ENCODE data around the gene TFR2. TPM values are rescaled to one million over a fixed set of nuclear protein-coding genes. Genes with fewer than 3 reads are reported as not detected.

TFR2 gene
- total RNA-seq: 10 to 100 TPM; 30.8 to 39.4 TPM

- peaks cover 4% of the 10 kb centered on the region for H3K27me3 Mint-ChIP-seq
- H3K27ac Mint-ChIP-seq: no peak within 1 kb of the TSS
- no peak for ATAC-seq (replicated peaks)
- peaks cover 4% of the 10 kb centered on the region for H3K36me3 Mint-ChIP-seq (ENCODE audit: low read depth)
- H3K4me3 Mint-ChIP-seq: no peak within 1 kb of the TSS
- no peaks in the 10 kb centered on the region for H3K9me3 Mint-ChIP-seq
- H3K4me1 Mint-ChIP-seq: no peaks in the 10 kb centered on the region
Measured at GRCh38 chr7:100641463-100641859, at the start of gene TFR2. TFR2 (minus strand) TSS chr7:100641552; CDS start chr7:100641509, 43 bp downstream.

- H3K27me3 Mint-ChIP-seq: no peaks in the 10 kb centered on the region
- ATAC-seq (replicated peaks): no peak
- peaks cover 73% of the 10 kb centered on the region for H3K36me3 Mint-ChIP-seq (ENCODE audit: low read depth)
- H3K4me3 Mint-ChIP-seq: no peak overlapping the region
- no peaks in the 10 kb centered on the region for H3K9me3 Mint-ChIP-seq
- H3K27ac Mint-ChIP-seq: peak overlapping the region; percentile 63
- peaks cover 17% of the 10 kb centered on the region for H3K4me1 Mint-ChIP-seq
Measured at GRCh38 chr7:100689230-100690135, 48.1 kb upstream of the TFR2 start.

- Mint-ChIP-seq H3K27ac (peak overlapping the region; percentile 63), H3K36me3 (ENCODE audit: low read depth) (peaks cover 76% of the 10 kb centered on the region), H3K4me3 (no peak overlapping the region), H3K4me1 (peaks cover 17% of the 10 kb centered on the region), H3K9me3 (no peaks in the 10 kb centered on the region), H3K27me3 (no peaks in the 10 kb centered on the region)
- no peak for ATAC-seq (replicated peaks)
Measured at GRCh38 chr7:100688326-100688860, 47.0 kb upstream of the TFR2 start.

DNA sequence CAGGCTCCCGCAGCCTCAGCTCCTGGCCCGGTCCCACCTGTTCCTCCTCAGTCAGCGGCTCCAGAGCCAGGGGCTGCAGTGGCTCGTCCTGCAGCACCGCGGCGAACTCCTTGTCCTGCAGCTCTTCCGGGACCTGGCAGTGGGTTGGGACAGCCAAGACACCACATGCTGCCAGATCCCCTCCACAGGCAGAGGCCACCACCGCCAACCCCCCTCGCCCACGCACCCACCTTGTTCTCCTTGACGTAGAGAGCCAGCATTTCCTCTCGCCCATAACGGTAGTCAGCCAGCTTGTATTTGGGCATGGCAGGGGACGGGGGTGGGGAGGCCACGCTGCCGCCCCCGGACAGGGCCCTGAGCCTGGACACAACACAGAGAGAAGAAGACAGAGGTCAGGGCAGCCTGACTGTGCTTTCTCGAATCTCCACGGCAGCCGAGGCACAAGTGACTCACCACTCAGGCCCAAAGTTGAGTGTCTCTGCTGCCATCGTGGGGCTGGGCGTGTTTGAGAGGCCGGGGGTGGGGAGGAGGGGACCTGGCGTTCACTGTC, 46.5 kb upstream of the TFR2 start:
- peaks cover 14% of the 10 kb centered on the region for H3K4me1 Mint-ChIP-seq
- H3K27ac Mint-ChIP-seq: no peak overlapping the region
- H3K27me3 Mint-ChIP-seq: no peaks in the 10 kb centered on the region
- H3K9me3 Mint-ChIP-seq: no peaks in the 10 kb centered on the region
- H3K4me3 Mint-ChIP-seq: no peak overlapping the region
- no peak for ATAC-seq (replicated peaks)
- H3K36me3 Mint-ChIP-seq (ENCODE audit: low read depth): peaks cover 74% of the 10 kb centered on the region

DNA sequence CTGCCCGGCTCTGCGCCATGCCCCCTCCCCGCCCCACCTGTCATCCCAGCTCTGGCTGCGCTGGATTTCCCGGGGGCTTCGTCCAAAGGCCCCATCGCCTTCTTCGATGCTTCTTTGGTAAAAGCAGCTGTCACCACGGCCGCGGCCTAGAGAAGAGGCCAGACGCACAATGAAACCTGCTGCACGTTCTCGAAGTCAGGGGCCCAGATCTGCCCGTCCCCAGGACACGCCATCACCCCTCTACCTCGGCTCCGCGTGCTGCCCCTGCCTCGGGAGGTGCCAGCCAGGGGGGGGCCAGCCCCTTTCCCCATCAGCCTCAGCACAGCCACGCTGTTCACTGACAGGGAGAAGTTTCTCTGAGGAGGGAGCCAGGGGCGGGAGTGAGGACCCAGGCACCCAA, 45.9 kb upstream of the TFR2 start:
- no peaks in the 10 kb centered on the region for H3K27me3 Mint-ChIP-seq
- no peaks in the 10 kb centered on the region for H3K9me3 Mint-ChIP-seq
- H3K4me1 Mint-ChIP-seq: peaks cover 8% of the 10 kb centered on the region
- no peak for ATAC-seq (replicated peaks)
- H3K36me3 Mint-ChIP-seq (ENCODE audit: low read depth): peaks cover 74% of the 10 kb centered on the region
- H3K27ac Mint-ChIP-seq: no peak overlapping the region
- no peak overlapping the region for H3K4me3 Mint-ChIP-seq

GRCh38 chr7:100686822-100687211, 45.5 kb upstream of the TFR2 start:
- Mint-ChIP-seq H3K36me3 (ENCODE audit: low read depth) (peaks cover 71% of the 10 kb centered on the region), H3K27me3 (no peaks in the 10 kb centered on the region), H3K4me1 (peaks cover 4% of the 10 kb centered on the region), H3K27ac (no peak overlapping the region), H3K9me3 (no peaks in the 10 kb centered on the region), H3K4me3 (no peak overlapping the region)
- no peak for ATAC-seq (replicated peaks)

- no peaks in the 10 kb centered on the region for H3K9me3 Mint-ChIP-seq
- no peak overlapping the region for H3K27ac Mint-ChIP-seq
- H3K36me3 Mint-ChIP-seq (ENCODE audit: low read depth): peaks cover 72% of the 10 kb centered on the region
- H3K27me3 Mint-ChIP-seq: no peaks in the 10 kb centered on the region
- H3K4me3 Mint-ChIP-seq: no peak overlapping the region
- no peaks in the 10 kb centered on the region for H3K4me1 Mint-ChIP-seq
- ATAC-seq (replicated peaks): no peak
Measured at GRCh38 chr7:100686201-100686821, 45.0 kb upstream of the TFR2 start.

- Mint-ChIP-seq H3K9me3 (no peaks in the 10 kb centered on the region), H3K4me3 (no peak overlapping the region), H3K36me3 (ENCODE audit: low read depth) (peaks cover 74% of the 10 kb centered on the region), H3K27ac (no peak overlapping the region), H3K4me1 (no peaks in the 10 kb centered on the region), H3K27me3 (no peaks in the 10 kb centered on the region)
- ATAC-seq (replicated peaks): no peak
Measured at GRCh38 chr7:100685631-100686145, 44.3 kb upstream of the TFR2 start.

DNA sequence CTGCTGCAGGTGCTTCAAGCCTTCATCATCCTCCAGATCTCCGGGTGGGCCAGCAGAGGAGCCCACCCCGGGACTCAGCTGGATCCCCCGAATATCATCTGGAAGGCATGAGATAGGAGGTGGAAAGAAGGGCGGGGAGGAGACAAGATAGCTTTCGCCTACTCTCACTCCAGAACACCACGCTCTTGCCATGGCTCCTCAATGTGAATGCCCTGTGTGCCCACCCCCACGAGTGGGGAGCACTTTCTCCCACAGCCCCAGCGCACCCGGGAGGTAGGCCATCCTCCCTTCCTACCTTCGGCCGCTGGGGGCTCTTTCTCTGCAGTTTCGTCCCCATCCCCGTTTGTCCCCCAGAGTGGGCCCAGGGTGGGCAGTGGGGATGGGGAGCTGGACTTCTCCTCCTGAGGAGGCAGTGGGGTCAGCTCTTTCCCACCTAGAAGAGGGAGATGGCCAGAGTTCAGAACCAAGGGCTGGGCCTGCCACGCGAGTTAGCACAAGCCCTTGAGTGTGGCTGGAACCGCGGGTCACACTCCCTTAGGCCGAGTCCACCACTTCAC, 43.8 kb upstream of the TFR2 start:
- peaks cover 78% of the 10 kb centered on the region for H3K36me3 Mint-ChIP-seq (ENCODE audit: low read depth)
- H3K27ac Mint-ChIP-seq: no peak overlapping the region
- no peak for ATAC-seq (replicated peaks)
- H3K4me1 Mint-ChIP-seq: peaks cover 2% of the 10 kb centered on the region
- H3K9me3 Mint-ChIP-seq: no peaks in the 10 kb centered on the region
- H3K27me3 Mint-ChIP-seq: no peaks in the 10 kb centered on the region
- no peak overlapping the region for H3K4me3 Mint-ChIP-seq

DNA sequence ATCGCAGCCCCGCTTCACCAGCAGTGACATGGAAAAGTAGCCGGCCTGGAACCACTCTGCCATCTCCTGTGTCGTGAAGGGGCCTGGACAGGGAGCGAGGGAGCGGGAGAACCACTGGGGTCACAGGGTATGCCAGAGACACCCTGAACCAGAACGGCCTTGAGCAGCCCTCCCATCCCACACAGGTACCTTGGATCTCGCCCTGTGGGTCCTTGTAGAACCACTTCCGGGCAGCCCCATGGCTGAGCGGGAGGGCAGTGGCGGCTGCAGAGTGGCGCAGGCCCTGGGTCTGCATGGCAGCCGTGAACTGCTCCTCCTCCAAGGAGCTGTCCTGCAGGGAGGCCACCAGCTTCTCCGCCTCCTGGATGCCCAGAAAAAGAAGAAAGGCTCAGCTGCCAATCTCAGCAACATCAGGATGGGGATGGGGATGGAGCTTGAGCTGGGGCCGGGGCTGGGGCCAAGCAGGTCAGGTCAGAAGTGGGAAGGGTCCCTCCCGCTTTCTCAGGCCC, 43.2 kb upstream of the TFR2 start:
- peaks cover 78% of the 10 kb centered on the region for H3K36me3 Mint-ChIP-seq (ENCODE audit: low read depth)
- peaks cover 5% of the 10 kb centered on the region for H3K4me1 Mint-ChIP-seq
- no peak overlapping the region for H3K27ac Mint-ChIP-seq
- no peaks in the 10 kb centered on the region for H3K9me3 Mint-ChIP-seq
- H3K27me3 Mint-ChIP-seq: no peaks in the 10 kb centered on the region
- ATAC-seq (replicated peaks): no peak
- no peak overlapping the region for H3K4me3 Mint-ChIP-seq

DNA sequence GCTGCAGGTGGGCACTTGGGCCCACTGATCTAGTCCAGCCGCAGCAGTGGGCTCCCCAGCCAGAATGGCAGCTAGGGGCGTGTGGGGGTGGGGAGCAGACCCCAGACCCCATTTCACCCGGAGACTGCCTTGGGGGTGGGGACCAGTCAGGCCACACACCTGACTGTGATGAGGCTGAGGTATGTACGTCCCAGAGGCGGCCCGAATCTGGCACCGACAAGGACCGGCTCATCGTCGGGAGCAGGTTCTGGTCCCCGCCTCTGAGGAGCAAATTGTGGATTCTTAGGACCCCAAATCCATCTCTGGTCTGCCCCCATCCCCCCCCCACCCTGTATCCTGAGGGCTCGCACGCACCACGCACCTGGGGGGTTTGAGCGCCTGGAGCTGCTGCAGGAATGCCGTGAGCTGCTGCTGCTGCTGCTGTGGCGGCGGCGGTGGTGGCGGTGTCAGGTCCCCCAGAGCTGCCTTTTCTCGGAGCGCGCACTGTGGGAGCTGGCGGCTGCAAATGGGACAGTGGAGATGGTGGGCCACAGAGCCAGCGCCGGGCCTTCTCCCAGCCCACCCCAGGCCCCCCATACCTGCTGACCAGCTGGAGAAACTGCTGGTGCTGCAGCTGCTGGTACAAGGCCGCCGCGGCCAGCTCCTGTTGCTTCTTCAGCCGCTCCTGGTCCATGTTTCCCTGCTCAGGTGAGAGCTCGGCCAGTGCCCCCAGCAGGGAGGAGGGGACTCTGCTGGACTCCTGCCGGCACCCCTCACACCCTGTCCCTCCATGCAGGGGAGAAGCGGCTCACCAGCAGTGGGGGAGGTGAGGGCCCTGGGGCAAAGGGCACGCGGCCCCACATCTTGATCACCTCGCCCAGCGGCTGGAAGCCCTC, 42.5 kb upstream of the TFR2 start:
- Mint-ChIP-seq H3K27me3 (no peaks in the 10 kb centered on the region), H3K27ac (no peak overlapping the region), H3K4me1 (peaks cover 9% of the 10 kb centered on the region), H3K9me3 (no peaks in the 10 kb centered on the region), H3K4me3 (no peak overlapping the region), H3K36me3 (ENCODE audit: low read depth) (peaks cover 78% of the 10 kb centered on the region)
- ATAC-seq (replicated peaks): no peak

DNA sequence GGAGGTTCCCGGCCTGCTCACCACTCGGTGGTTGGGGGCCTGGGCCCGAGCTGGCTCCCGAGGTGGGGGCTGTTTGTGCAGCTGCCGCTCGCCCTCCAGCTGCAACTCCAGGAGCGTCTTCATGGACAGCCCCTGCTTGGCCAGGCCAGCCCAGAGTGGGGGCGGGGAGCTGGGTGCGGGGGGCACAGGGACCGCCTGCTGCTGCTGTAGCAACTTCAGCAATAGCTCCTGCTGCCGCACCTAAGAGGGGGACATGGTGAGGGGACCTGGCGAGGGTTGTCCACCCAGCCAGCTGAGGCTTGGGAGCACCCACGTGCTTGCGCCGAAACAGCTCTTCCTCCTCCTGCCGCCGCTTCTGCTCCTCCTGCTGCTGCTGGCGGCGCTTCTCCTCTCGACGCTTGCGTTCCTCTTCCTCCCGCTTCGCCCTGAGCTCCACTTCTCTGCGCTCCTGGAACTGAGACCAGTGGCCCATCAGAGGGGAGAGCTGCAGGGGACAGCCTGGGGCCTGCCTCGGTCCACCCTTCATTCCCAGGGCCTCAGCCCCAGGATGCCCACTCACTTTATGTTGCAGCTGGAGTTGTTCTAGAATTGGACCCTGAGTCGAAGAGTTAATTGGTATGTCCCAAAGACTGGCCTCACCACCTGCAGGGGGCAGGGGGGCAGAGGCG, 41.8 kb upstream of the TFR2 start:
- peaks cover 79% of the 10 kb centered on the region for H3K36me3 Mint-ChIP-seq (ENCODE audit: low read depth)
- H3K27ac Mint-ChIP-seq: no peak overlapping the region
- no peaks in the 10 kb centered on the region for H3K27me3 Mint-ChIP-seq
- no peaks in the 10 kb centered on the region for H3K9me3 Mint-ChIP-seq
- H3K4me1 Mint-ChIP-seq: peaks cover 13% of the 10 kb centered on the region
- no peak for ATAC-seq (replicated peaks)
- no peak overlapping the region for H3K4me3 Mint-ChIP-seq

DNA sequence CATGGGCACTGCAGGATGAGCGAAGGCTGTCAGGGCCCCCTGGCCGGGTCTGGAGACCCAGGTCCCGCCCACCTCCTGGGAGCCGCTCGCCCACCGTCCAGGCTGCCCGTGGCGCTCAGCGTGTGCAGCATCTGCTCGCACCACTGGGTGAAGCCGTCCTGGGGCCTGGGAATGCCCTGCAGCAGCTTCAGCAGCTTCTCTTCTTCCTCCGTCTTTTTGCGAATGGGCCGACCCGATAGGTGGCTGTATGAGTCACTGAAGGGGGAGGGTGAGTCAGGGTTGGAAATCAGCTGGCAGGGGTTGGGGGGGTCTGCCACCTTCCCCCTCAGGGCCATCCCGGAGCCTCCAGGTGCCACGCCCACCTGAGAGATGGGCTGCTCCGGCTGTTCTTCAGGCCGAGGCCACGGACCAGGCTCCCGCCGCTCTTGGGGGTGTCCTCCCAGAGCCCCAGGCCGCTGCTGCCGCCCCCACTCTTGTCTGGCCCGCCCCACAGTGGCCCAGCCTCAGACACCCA, 40.9 kb upstream of the TFR2 start:
- Mint-ChIP-seq H3K9me3 (no peaks in the 10 kb centered on the region), H3K4me1 (peaks cover 17% of the 10 kb centered on the region), H3K4me3 (no peak overlapping the region), H3K36me3 (ENCODE audit: low read depth) (peaks cover 79% of the 10 kb centered on the region), H3K27ac (no peak overlapping the region), H3K27me3 (no peaks in the 10 kb centered on the region)
- peak; percentile 25 for ATAC-seq (replicated peaks)
